WERI-Rb-1 (cell line): ENCODE results near the gene PGAM4.
"Not testable (repeated sequence)": the region's sequence is repeated elsewhere in the genome, so short reads cannot be mapped to it uniquely, and the experiment has no call there.

ENCODE experiments used
- DNase-seq: peaks from one replicate; pipeline ENCODE4 v3.0.0-alpha.2; 2020
- H3K27ac ChIP-seq: fragments of 250-450 bp; sonication (Bioruptor Pico); 2 replicates; pipeline ENCODE4 v1.5.1; 2020; ENCODE audit warnings: mild to moderate bottlenecking, moderate library complexity
- H3K27me3 ChIP-seq: fragments of 250-450 bp; sonication (Bioruptor Pico); 2 replicates; pipeline ENCODE4 v1.5.1; 2021; ENCODE audit warnings: mild to moderate bottlenecking, low read depth, moderate library complexity; ENCODE audit not compliant: insufficient read depth, severe bottlenecking
- H3K36me3 ChIP-seq: fragments of 250-450 bp; sonication (Bioruptor Pico); 2 replicates; pipeline ENCODE4 v1.5.1; 2020; ENCODE audit warnings: mild to moderate bottlenecking, moderate library complexity
- H3K4me3 ChIP-seq: 2 replicates; pipeline ENCODE4 v1.5.1; 2011; ENCODE audit warnings: low read depth, mild to moderate bottlenecking, control low read depth, low read length
- H3K9me3 ChIP-seq: fragments of 250-450 bp; sonication (Bioruptor Pico); 2 replicates; pipeline ENCODE4 v1.5.1; 2021; ENCODE audit warnings: mild to moderate bottlenecking, moderate library complexity; ENCODE audit not compliant: severe bottlenecking
- TF ChIP-seq, protein P1 (sequence below): IDR thresholded peaks from 2 replicates; pipeline ENCODE4 v1.5.1; 2011; ENCODE audit warnings: low read depth, mild to moderate bottlenecking, control low read depth, inconsistent platforms, low read length

The PGAM4 gene

DNA sequence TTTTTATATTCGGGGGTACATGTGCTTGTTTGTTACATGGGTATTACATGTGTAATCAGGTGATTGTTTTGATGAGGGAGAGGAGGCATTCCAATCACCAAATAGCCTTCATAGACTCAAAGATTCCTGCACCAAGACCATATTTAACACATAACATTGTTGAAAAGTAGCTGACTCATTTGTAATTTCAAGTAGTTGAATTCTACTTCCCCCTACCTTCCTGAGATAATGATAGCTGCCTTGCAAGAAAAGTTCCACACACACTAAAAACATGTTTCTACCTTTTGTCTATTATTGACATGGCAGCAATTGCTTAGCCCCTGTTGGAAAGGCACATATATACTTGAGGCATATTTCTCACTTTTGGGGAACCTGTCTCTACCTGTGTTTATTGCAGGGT, 16.1 kb downstream of the PGAM4 start:
- H3K27ac ChIP-seq, result no peak overlapping the region
- TF ChIP-seq, protein P1, sequence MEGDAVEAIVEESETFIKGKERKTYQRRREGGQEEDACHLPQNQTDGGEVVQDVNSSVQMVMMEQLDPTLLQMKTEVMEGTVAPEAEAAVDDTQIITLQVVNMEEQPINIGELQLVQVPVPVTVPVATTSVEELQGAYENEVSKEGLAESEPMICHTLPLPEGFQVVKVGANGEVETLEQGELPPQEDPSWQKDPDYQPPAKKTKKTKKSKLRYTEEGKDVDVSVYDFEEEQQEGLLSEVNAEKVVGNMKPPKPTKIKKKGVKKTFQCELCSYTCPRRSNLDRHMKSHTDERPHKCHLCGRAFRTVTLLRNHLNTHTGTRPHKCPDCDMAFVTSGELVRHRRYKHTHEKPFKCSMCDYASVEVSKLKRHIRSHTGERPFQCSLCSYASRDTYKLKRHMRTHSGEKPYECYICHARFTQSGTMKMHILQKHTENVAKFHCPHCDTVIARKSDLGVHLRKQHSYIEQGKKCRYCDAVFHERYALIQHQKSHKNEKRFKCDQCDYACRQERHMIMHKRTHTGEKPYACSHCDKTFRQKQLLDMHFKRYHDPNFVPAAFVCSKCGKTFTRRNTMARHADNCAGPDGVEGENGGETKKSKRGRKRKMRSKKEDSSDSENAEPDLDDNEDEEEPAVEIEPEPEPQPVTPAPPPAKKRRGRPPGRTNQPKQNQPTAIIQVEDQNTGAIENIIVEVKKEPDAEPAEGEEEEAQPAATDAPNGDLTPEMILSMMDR, result no peak
- H3K9me3 ChIP-seq, result no peaks in the 10 kb centered on the region
- H3K36me3 ChIP-seq, result no peaks in the 10 kb centered on the region
- no peak overlapping the region for H3K4me3 ChIP-seq
- H3K27me3 ChIP-seq, result no peaks in the 10 kb centered on the region
- DNase-seq, result no peak

DNA sequence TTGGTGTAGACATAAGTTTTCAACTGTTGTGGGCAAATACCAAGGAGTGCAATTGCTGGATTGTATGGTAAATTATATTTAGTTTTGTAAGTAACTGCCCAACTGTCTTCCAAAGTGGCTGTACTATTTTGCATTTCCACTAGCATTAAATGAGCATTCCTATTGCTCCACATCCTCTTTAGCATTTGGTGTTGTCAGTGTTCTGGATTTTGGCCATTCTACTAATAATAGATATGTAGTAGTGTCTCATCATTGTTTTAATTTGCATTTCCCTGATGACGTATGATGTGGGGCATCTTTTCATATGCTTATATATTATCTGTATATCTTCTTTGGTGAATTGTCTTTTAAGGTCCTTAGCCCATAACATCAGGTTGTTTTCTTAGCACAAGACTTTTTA, 17.3 kb downstream of the PGAM4 start:
- TF ChIP-seq, protein P1, result no peak
- no peak overlapping the region for H3K27ac ChIP-seq
- H3K4me3 ChIP-seq, result no peak overlapping the region
- H3K9me3 ChIP-seq, result no peaks in the 10 kb centered on the region
- no peaks in the 10 kb centered on the region for H3K36me3 ChIP-seq
- H3K27me3 ChIP-seq, result no peaks in the 10 kb centered on the region
- DNase-seq, result no peak

DNA sequence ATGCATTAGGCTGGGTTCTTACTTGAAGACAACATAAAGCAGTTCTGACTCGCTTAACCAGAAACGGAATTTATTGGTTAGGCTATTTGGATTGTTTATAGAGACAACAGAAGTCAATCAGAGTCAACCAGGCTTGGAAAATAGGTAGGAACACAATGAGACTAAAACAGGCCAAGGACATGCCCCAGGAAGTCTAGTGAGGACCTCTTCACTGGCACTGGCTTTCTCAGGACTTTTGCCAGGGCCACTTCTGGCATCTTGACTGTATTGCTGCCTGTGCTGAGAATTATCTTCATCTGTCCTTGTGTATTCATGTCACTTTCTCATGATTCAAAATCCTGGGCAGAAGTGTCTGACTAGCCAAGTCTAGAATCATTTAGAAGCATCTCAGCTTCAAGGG, 19.6 kb downstream of the PGAM4 start:
- Histone ChIP-seq H3K36me3 (no peaks in the 10 kb centered on the region), H3K27me3 (no peaks in the 10 kb centered on the region), H3K27ac (no peak overlapping the region), H3K9me3 (no peaks in the 10 kb centered on the region), H3K4me3 (no peak overlapping the region)
- TF ChIP-seq, protein P1, result no peak
- no peak for DNase-seq

DNA sequence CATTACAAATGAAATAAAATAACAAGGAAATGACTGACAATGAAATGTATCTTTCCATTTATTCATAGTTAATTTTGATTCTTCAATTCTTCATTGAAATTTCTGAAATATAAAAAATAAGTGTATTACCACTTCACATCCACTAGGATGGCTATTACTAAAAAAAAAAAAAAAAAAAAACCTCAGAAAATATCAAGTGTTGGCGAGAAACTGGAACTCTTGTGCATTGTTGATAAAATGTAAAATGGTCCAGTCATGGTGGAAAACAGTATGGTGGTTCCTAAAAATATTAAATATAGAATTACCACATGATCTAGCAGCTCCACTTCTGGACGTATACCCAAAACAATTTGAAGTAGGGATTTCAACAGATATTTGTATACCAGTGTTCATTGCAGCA, 22.9 kb downstream of the PGAM4 start:
- DNase-seq, result no peak
- H3K36me3 ChIP-seq, result no peaks in the 10 kb centered on the region
- H3K9me3 ChIP-seq, result no peaks in the 10 kb centered on the region
- H3K27me3 ChIP-seq, result no peaks in the 10 kb centered on the region
- H3K27ac ChIP-seq, result no peak overlapping the region
- TF ChIP-seq, protein P1, result no peak
- H3K4me3 ChIP-seq, result no peak overlapping the region

DNA sequence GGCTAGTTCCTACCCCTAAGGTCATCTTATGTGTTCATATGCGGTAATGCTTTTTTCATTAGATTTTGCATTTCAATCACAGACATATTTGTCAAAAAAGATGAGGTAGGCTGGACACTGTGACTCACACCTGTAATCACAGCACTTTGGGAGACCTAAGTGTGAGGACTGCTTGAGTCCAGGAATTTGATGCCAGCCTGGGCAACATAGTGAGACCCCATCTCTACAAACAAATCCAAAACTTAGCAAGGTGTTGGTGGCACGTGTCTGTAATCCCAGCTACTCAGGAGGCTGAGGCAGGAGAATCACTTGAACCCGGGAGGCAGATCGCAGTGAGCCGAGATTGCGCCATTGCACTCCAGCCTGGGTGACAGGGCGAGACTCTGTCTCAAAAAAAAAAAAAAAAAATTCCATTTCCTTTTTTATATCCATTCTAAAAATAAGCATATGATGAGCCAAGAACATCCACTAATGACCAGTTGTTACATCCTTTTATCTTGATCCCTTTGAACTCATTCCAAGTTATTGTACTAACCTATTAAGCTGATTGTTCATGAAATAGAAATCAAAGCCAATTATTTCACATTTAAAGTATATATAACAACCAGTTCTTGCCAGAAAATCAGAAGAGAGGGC, 23.4 kb downstream of the PGAM4 start:
- no peak overlapping the region for H3K4me3 ChIP-seq
- H3K27me3 ChIP-seq, result no peaks in the 10 kb centered on the region
- no peaks in the 10 kb centered on the region for H3K9me3 ChIP-seq
- DNase-seq, result no peak
- TF ChIP-seq, protein P1, result no peak
- H3K27ac ChIP-seq, result no peak overlapping the region
- no peaks in the 10 kb centered on the region for H3K36me3 ChIP-seq

DNA sequence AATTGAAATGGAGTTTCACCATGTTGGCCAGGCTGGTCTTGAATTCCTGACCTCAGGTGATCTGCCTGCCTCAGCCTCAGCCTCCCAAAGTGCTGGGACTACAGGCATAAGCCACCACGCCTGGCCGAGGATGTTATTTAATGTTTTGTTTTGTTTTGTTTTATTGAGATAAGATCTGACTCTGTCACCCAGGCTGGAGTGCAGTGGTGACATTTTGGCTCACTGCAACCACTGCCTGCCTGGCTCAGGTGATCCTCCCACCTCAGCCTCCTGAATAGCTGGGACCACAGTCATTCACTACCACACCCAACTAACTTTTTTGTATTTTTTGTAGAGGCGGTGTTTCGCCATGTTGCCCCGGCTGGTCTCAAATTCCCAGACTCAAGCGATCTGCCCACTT, 24.4 kb downstream of the PGAM4 start:
- H3K27me3 ChIP-seq, H3K4me3 ChIP-seq, H3K36me3 ChIP-seq, DNase-seq, H3K27ac ChIP-seq, H3K9me3 ChIP-seq: not testable (repeated sequence)
